Melanocyte of skin (primary cell): ENCODE data around the gene ADIG. TPM values are rescaled to one million over a fixed set of nuclear protein-coding genes. Genes with fewer than 3 reads are reported as not detected.

Experiments used
- total RNA-seq, 2 donors: library from RNA; depleted of rRNA; stranded (reverse); fragments of >200 nt; gene quantifications; 2 replicates each; pipeline ENCODE4 v1.2.3, GENCODE V29; 2012

ADIG gene
- not detected for total RNA-seq

GRCh38 chr20:38581013-38581412, at the start of gene ADIG:
Gene ADIG (plus strand): TSS chr20:38581197. CDS start chr20:38581251, 54 bp downstream.

GRCh38 chr20:38601216-38602184, 20.5 kb downstream of the ADIG start, which contains the start of gene ARHGAP40:
Gene ARHGAP40 (plus strand): TSS chr20:38601809.

Other genes starting within 250 kb of the ADIG start
- not detected for gene LBP, start 234.7 kb upstream of the ADIG start, total RNA-seq
- gene SNHG17, start 145.9 kb upstream of the ADIG start, total RNA-seq: 10 to 100 TPM in 1 of 2 donors, 1 to 10 TPM in 1; 3.1 to 14.3 TPM
- gene RALGAPB, start 108.4 kb upstream of the ADIG start, total RNA-seq: 10 to 100 TPM; 29.3 to 31.7 TPM
- not detected for gene ARHGAP40, start 20.6 kb downstream of the ADIG start, total RNA-seq
- not detected for gene SLC32A1, start 143.3 kb downstream of the ADIG start, total RNA-seq
- 1 to 10 TPM; 5.5 to 9.0 TPM for gene ACTR5, start 167.3 kb downstream of the ADIG start, total RNA-seq
- 1 to 10 TPM; 2.1 to 6.3 TPM for gene PPP1R16B, start 224.5 kb downstream of the ADIG start, total RNA-seq